SK-N-SH treated with all-trans-retinoic acid at 6 μM for 48 hours (cell line): ENCODE data around the gene ALK.
A peak's percentile ranks its signal among the peaks of the same experiment; 100 is the strongest.

ENCODE experiments used
- ATAC-seq: fragments of 200-7000 bp; cut with Tn5 transposase; 3 replicates; pipeline ENCODE4 v1.9.1; 2020; ENCODE audit warnings: mild to moderate bottlenecking, moderate library complexity
- ARNTL ChIP-seq: fragments of 450-650 bp; formaldehyde crosslinking; IDR thresholded peaks from 2 replicates; pipeline ENCODE4 v1.5.0; 2020; ENCODE audit warnings: low read depth, mild to moderate bottlenecking, moderate library complexity, borderline replicate concordance
- BACH2 ChIP-seq: fragments of 250-450 bp; sonication (Bioruptor Pico); IDR thresholded peaks from 2 replicates; pipeline ENCODE4 v1.9.0; 2021; ENCODE audit warnings: mild to moderate bottlenecking, borderline replicate concordance
- CSDC2 ChIP-seq: fragments of 250-450 bp; sonication (Bioruptor Pico); IDR thresholded peaks from 2 replicates; pipeline ENCODE4 v1.5.0; 2020; ENCODE audit warnings: mild to moderate bottlenecking, moderate library complexity
- ESRRG ChIP-seq: fragments of 250-450 bp; sonication (Bioruptor Pico); IDR thresholded peaks from 2 replicates; pipeline ENCODE4 v1.6.1; 2021; ENCODE audit warnings: mild to moderate bottlenecking
- GLIS3 ChIP-seq: fragments of 250-450 bp; sonication (Bioruptor Pico); IDR thresholded peaks from 2 replicates; pipeline ENCODE4 v1.5.0; 2020; ENCODE audit warnings: mild to moderate bottlenecking, moderate library complexity
- ISL1 ChIP-seq: fragments of 250-450 bp; sonication (Bioruptor Pico); IDR thresholded peaks from 2 replicates; pipeline ENCODE4 v2.1.2; 2022; ENCODE audit warnings: mild to moderate bottlenecking, moderate library complexity
- OSR1 ChIP-seq: fragments of 250-450 bp; sonication (Bioruptor Pico); IDR thresholded peaks from 2 replicates; pipeline ENCODE4 v1.8.0; 2022; ENCODE audit warnings: moderate library complexity, mild to moderate bottlenecking, inconsistent platforms
- PPARA ChIP-seq: fragments of 250-450 bp; sonication (Bioruptor Pico); IDR thresholded peaks from 2 replicates; pipeline ENCODE4 v1.5.0; 2020; ENCODE audit warnings: mild to moderate bottlenecking, borderline replicate concordance
- RARB ChIP-seq: fragments of 250-450 bp; sonication (Bioruptor Pico); IDR thresholded peaks from 2 replicates; pipeline ENCODE4 v1.8.0; 2021; ENCODE audit warnings: mild to moderate bottlenecking, moderate library complexity
- SNAI2 ChIP-seq: fragments of 250-450 bp; sonication (Bioruptor Pico); IDR thresholded peaks from 2 replicates; pipeline ENCODE4 v1.5.0; 2020; ENCODE audit warnings: mild to moderate bottlenecking, moderate library complexity
- TCF4 ChIP-seq: fragments of 250-450 bp; sonication (Bioruptor Pico); IDR thresholded peaks from 2 replicates; pipeline ENCODE4 v1.8.0; 2021; ENCODE audit warnings: mild to moderate bottlenecking, moderate library complexity, borderline replicate concordance
- TOX ChIP-seq: fragments of 250-450 bp; sonication (Bioruptor Pico); IDR thresholded peaks from 2 replicates; pipeline ENCODE4 v1.8.0; 2021; ENCODE audit warnings: mild to moderate bottlenecking, moderate library complexity, borderline replicate concordance
- ZC3H10 ChIP-seq: fragments of 250-450 bp; sonication (Bioruptor Pico); IDR thresholded peaks from 2 replicates; pipeline ENCODE4 v1.5.1; 2021; ENCODE audit warnings: mild to moderate bottlenecking, moderate library complexity
- ZFP3 ChIP-seq: fragments of 250-450 bp; sonication (Bioruptor Pico); IDR thresholded peaks from 2 replicates; pipeline ENCODE4 v1.5.0; 2020; ENCODE audit warnings: mild to moderate bottlenecking, moderate library complexity
- ZFP30 ChIP-seq: fragments of 450-650 bp; formaldehyde crosslinking; IDR thresholded peaks from 2 replicates; pipeline ENCODE4 v1.5.0; 2022; ENCODE audit warnings: mild to moderate bottlenecking, moderate library complexity
- ZNF565 ChIP-seq: fragments of 450-650 bp; formaldehyde crosslinking; conservative IDR thresholded peaks from 2 replicates; pipeline ENCODE4 v1.5.0; 2020; ENCODE audit warnings: low read depth, mild to moderate bottlenecking, moderate library complexity
- ZNF70 ChIP-seq: fragments of 450-650 bp; formaldehyde crosslinking; IDR thresholded peaks from 2 replicates; pipeline ENCODE4 v1.5.0; 2020; ENCODE audit warnings: mild to moderate bottlenecking, moderate library complexity
- ZNF8 ChIP-seq: fragments of 450-650 bp; formaldehyde crosslinking; IDR thresholded peaks from 2 replicates; pipeline ENCODE4 v1.5.0; 2020; ENCODE audit warnings: mild to moderate bottlenecking, moderate library complexity
- TF ChIP-seq, protein P1 (sequence below): fragments of 250-450 bp; sonication (Bioruptor Pico); IDR thresholded peaks from 2 replicates; pipeline ENCODE4 v1.5.1; 2020; ENCODE audit warnings: low read depth, mild to moderate bottlenecking, moderate library complexity
- TF ChIP-seq, protein P2 (sequence below): fragments of 250-450 bp; sonication (Bioruptor Pico); IDR thresholded peaks from 2 replicates; pipeline ENCODE4 v1.8.0; 2020; ENCODE audit warnings: mild to moderate bottlenecking, moderate library complexity, borderline replicate concordance
- TF ChIP-seq, protein P3 (sequence below): fragments of 250-450 bp; sonication (Bioruptor Pico); IDR thresholded peaks from 2 replicates; pipeline ENCODE4 v1.5.1; 2021; ENCODE audit warnings: mild to moderate bottlenecking, moderate library complexity
- TF ChIP-seq, protein P4 (sequence below): fragments of 250-450 bp; sonication (Bioruptor Pico); IDR thresholded peaks from 2 replicates; pipeline ENCODE4 v1.8.0; 2021; ENCODE audit warnings: low read depth, mild to moderate bottlenecking, moderate library complexity, borderline replicate concordance
- TF ChIP-seq, protein P5 (sequence below): fragments of 250-450 bp; sonication (Bioruptor Pico); IDR thresholded peaks from 2 replicates; pipeline ENCODE4 v1.5.0; 2020; ENCODE audit warnings: mild to moderate bottlenecking, moderate library complexity

The ALK gene

DNA sequence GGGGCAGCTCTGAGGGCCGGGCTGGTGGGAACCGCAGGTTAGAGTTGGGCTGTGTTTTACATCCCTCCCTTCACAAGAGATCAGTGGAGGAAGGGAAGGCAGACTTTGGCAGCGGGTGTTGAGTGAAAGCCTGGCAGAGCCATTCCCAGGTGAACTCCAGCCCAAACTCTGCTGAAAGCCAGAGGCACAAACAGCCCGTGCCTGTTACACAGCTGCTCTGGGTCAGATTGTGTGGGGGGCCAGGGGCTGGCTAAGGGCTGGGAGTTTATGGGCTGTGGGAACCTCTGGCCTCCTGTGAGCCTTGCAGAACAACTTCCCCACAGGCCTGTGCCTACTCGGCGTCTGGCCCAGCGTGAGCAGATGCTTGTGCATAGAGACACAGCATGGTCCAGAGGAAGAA lies 519.4 kb downstream of the ALK start:
- TF ChIP-seq, protein P1, sequence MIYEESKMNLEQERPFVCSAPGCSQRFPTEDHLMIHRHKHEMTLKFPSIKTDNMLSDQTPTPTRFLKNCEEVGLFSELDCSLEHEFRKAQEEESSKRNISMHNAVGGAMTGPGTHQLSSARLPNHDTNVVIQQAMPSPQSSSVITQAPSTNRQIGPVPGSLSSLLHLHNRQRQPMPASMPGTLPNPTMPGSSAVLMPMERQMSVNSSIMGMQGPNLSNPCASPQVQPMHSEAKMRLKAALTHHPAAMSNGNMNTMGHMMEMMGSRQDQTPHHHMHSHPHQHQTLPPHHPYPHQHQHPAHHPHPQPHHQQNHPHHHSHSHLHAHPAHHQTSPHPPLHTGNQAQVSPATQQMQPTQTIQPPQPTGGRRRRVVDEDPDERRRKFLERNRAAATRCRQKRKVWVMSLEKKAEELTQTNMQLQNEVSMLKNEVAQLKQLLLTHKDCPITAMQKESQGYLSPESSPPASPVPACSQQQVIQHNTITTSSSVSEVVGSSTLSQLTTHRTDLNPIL (CRISPR knock-in tag), result no peak
- TF ChIP-seq BACH2 (CRISPR knock-in tag), result no peak
- no peak; the same call in 2 of the 3 replicates for ATAC-seq

DNA sequence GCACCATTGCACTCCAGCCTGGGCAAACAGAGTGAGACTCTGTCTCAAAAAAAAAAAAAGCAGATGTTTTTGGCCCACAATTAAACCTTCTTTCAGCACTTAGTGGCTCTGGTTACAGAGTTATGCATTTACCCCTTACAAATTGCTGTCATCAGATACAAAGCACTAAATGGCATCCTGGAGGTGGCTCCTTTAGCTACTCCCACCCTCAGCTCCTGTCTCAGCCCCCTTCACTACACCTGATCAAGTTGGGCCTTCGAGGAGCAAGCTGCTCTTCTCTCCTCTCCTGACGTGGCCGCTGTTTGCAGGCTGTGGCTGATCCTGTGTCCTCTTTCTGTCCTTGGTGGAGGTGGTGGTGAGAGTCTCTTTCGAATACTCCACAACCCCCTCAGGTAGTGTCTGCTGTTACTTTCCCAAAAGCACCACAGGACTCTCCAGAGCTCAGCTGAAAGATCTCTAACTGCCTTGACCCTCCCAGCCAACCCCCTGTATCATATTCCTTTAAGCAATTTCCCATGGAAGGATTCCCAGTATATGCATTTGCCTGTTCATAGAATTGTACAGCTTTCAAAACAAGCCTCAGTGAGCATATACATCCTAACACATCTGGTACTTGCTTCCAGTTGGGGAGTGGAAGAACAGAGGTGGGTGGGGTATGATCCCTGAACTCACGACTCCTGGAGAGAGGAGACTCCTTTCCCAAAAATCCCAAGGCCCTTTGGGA lies 520.3 kb downstream of the ALK start:
- ATAC-seq, result no peak

DNA sequence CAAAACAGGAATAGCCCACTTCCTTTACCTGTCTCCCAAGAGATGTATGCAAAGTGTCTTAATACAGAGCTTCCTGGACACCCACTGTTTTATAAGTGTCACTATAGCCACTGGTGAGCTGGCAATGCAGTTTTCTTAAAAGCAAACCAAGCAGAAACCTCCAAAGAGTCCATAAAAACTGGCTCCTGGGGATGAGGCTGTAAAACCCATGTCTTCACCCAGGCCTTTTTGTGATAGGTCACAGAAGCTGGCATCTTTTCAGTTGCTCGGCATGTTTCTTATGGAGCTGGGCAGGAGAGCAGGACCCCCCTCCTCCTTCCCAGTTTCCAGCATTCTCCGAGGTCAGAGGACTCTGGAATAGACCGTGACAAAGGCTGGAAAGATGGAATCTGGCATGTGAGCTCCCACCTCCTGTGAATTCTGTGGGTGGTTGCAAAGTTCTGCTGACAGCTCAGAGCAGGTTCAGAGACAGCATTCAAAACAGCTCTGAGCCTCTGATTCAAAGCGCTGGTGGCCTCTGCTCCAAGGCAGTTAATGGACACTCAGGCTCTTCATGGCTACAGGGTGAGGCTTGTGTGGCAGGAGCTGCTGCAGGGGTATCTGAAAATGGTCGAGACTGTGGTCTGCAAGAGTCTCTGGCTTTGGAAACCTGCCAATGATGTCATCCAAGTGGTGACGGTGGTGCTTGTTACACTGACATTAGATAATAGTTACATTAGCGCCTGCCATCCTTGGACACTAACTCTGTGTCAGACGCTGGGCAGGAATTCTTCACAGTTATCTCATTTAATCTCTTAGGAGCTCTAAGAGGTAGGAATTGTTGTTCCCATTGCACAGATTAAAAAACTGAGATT lies 522.8 kb downstream of the ALK start:
- TF ChIP-seq TCF4 (CRISPR knock-in tag) (0 out of 2 replicates have a peak, but pooled peaks have one; percentile 29), CSDC2 (no peak), ESRRG (CRISPR knock-in tag) (no peak), PPARA (CRISPR knock-in tag) (no peak), ARNTL (CRISPR knock-in tag) (no peak), ZNF8 (CRISPR knock-in tag) (no peak), ZFP30 (CRISPR knock-in tag) (no peak), ZNF70 (CRISPR knock-in tag) (no peak), RARB (CRISPR knock-in tag) (no peak), BACH2 (CRISPR knock-in tag) (no peak), ZFP3 (peak; percentile 64; the same call in 1 of the 2 replicates), TOX (no peak), ISL1 (CRISPR knock-in tag) (peak; percentile 45), ZNF565 (no peak), OSR1 (CRISPR knock-in tag) (no peak), GLIS3 (CRISPR knock-in tag) (no peak), ZC3H10 (CRISPR knock-in tag) (no peak), SNAI2 (CRISPR knock-in tag) (no peak)
- TF ChIP-seq, protein P2, sequence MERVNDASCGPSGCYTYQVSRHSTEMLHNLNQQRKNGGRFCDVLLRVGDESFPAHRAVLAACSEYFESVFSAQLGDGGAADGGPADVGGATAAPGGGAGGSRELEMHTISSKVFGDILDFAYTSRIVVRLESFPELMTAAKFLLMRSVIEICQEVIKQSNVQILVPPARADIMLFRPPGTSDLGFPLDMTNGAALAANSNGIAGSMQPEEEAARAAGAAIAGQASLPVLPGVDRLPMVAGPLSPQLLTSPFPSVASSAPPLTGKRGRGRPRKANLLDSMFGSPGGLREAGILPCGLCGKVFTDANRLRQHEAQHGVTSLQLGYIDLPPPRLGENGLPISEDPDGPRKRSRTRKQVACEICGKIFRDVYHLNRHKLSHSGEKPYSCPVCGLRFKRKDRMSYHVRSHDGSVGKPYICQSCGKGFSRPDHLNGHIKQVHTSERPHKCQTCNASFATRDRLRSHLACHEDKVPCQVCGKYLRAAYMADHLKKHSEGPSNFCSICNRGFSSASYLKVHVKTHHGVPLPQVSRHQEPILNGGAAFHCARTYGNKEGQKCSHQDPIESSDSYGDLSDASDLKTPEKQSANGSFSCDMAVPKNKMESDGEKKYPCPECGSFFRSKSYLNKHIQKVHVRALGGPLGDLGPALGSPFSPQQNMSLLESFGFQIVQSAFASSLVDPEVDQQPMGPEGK (CRISPR knock-in tag), result no peak
- TF ChIP-seq, protein P3, sequence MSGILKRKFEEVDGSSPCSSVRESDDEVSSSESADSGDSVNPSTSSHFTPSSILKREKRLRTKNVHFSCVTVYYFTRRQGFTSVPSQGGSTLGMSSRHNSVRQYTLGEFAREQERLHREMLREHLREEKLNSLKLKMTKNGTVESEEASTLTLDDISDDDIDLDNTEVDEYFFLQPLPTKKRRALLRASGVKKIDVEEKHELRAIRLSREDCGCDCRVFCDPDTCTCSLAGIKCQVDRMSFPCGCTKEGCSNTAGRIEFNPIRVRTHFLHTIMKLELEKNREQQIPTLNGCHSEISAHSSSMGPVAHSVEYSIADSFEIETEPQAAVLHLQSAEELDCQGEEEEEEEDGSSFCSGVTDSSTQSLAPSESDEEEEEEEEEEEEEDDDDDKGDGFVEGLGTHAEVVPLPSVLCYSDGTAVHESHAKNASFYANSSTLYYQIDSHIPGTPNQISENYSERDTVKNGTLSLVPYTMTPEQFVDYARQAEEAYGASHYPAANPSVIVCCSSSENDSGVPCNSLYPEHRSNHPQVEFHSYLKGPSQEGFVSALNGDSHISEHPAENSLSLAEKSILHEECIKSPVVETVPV (CRISPR knock-in tag), result no peak
- TF ChIP-seq, protein P4, sequence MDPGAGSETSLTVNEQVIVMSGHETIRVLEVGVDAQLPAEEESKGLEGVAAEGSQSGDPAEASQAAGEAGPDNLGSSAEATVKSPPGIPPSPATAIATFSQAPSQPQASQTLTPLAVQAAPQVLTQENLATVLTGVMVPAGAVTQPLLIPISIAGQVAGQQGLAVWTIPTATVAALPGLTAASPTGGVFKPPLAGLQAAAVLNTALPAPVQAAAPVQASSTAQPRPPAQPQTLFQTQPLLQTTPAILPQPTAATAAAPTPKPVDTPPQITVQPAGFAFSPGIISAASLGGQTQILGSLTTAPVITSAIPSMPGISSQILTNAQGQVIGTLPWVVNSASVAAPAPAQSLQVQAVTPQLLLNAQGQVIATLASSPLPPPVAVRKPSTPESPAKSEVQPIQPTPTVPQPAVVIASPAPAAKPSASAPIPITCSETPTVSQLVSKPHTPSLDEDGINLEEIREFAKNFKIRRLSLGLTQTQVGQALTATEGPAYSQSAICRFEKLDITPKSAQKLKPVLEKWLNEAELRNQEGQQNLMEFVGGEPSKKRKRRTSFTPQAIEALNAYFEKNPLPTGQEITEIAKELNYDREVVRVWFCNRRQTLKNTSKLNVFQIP (CRISPR knock-in tag), result no peak
- TF ChIP-seq, protein P5, sequence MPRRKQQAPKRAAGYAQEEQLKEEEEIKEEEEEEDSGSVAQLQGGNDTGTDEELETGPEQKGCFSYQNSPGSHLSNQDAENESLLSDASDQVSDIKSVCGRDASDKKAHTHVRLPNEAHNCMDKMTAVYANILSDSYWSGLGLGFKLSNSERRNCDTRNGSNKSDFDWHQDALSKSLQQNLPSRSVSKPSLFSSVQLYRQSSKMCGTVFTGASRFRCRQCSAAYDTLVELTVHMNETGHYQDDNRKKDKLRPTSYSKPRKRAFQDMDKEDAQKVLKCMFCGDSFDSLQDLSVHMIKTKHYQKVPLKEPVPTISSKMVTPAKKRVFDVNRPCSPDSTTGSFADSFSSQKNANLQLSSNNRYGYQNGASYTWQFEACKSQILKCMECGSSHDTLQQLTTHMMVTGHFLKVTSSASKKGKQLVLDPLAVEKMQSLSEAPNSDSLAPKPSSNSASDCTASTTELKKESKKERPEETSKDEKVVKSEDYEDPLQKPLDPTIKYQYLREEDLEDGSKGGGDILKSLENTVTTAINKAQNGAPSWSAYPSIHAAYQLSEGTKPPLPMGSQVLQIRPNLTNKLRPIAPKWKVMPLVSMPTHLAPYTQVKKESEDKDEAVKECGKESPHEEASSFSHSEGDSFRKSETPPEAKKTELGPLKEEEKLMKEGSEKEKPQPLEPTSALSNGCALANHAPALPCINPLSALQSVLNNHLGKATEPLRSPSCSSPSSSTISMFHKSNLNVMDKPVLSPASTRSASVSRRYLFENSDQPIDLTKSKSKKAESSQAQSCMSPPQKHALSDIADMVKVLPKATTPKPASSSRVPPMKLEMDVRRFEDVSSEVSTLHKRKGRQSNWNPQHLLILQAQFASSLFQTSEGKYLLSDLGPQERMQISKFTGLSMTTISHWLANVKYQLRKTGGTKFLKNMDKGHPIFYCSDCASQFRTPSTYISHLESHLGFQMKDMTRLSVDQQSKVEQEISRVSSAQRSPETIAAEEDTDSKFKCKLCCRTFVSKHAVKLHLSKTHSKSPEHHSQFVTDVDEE, result peak; percentile 56; the same call in 1 of the 2 replicates
- TF ChIP-seq, protein P1 (CRISPR knock-in tag), result no peak; the same call in 1 of the 2 replicates
- peak; percentile 42 for ATAC-seq

More for the DNA sequence above, 520.3 kb downstream of the ALK start:
- TF ChIP-seq CSDC2, result no peak
